Stomach (tissue), 9 donors: ENCODE data around the gene PHKA2. TPM values are rescaled to one million over a fixed set of nuclear protein-coding genes. Genes with fewer than 3 reads are reported as not detected.
A peak's percentile ranks its signal among the peaks of the same experiment; 100 is the strongest.

ENCODE experiments used
- DNase-seq, 2 donors: peaks; one replicate each; pipeline versions ENCODE4 v3.0.0 to v3.0.0-alpha.2; 2013 to 2019
- H3K27ac ChIP-seq, 5 donors: fragments of 200-600 bp in 4 of 5; sonication (generic) in 4 of 5; one replicate each; pipeline ENCODE4 v1.5.1; 2013 to 2019; ENCODE audit warnings: mild to moderate bottlenecking in 1 of 5, moderate library complexity in 1 of 5
- H3K27me3 ChIP-seq, 3 donors: fragments of 200-600 bp; sonication (generic); one replicate each; pipeline ENCODE4 v1.5.1; 2017 to 2019; ENCODE audit warnings: mixed run types in 1 of 3
- H3K36me3 ChIP-seq, 4 donors: fragments of 200-600 bp; sonication (generic); 1 replicate in 3 of 4; 2 replicates in 1 of 4; pipeline ENCODE4 v1.5.1; 2016 to 2019
- H3K4me1 ChIP-seq, 4 donors: fragments of 200-600 bp; sonication (generic); one replicate each; pipeline ENCODE4 v1.5.1; 2016 to 2019
- H3K4me3 ChIP-seq, 4 donors: fragments of 200-600 bp; sonication (generic) in 3 of 4; one replicate each; pipeline ENCODE4 v1.5.1; 2016 to 2019; ENCODE audit warnings: mild to moderate bottlenecking in 1 of 4
- H3K9me3 ChIP-seq, 4 donors: fragments of 200-600 bp; sonication (generic); one replicate each; pipeline ENCODE4 v1.5.1; 2016 to 2019
- EP300 ChIP-seq: sonication (generic); formaldehyde crosslinking; IDR thresholded peaks from one replicate; pipeline ENCODE4 v1.6.1; 2017; ENCODE audit warnings: antibody characterized with exemption
- POLR2A ChIP-seq, 4 donors: fragments of 450-650 bp; IDR thresholded peaks; one replicate each; pipeline ENCODE4 v1.6.1; 2016; ENCODE audit warnings: antibody characterized with exemption in 4 of 4, control low read depth in 2 of 4, mild to moderate bottlenecking in 1 of 4, moderate library complexity in 1 of 4
- POLR2AphosphoS5 ChIP-seq, 3 donors: sonication (generic); formaldehyde crosslinking; IDR thresholded peaks; one replicate each; pipeline ENCODE4 v1.6.1; 2016; ENCODE audit warnings: antibody characterized with exemption in 3 of 3
- WGBS, 5 donors: extraction: QIAGEN DNeasy Blood & Tissue Kit in 3 of 5; methylation state at CpG; one replicate each; pipeline versions ENCODE4 v1.1.5 to v1.1.7; 2013 to 2018; 5-methylcytosine and 5-hydroxymethylcytosine counted together
- intact Hi-C: fragments of 100-400 bp; cut with DNase I; formaldehyde crosslinking; loops from one replicate; pipeline ENCODE4 v1.15.1; 2023; ENCODE audit warnings: low total_unique reads
- polyA plus RNA-seq, 3 donors: library from polyadenylated mRNA; stranded (reverse); fragments of 200-250 nt; gene quantifications; one replicate each; pipeline ENCODE4 v1.2.3, GENCODE V29; 2013
- total RNA-seq, 5 donors: library from RNA; depleted of rRNA; stranded (reverse); fragments of >200 nt; gene quantifications; one replicate each; pipeline versions ENCODE4 v1.1.0 to v1.2.3, GENCODE V29; 2014 to 2016
- TF ChIP-seq, protein P1 (sequence below), 7 experiments: fragments of 450-650 bp in 4 of 7; fragments of 200-600 bp in 3 of 7; sonication (generic) in 3 of 7; IDR thresholded peaks; one replicate each; pipeline ENCODE4 v1.5.1; 2016 to 2019; ENCODE audit warnings: antibody characterized with exemption in 7 of 7, control low read depth in 2 of 7, mild to moderate bottlenecking in 1 of 7
- donor health status: healthy with polysubstance abuse.
- donor health status: Bipolar disorder and iron deficiency.
- donor health status: healthy.

Gene PHKA2
- total and polyA plus RNA-seq, 8 donors = 10.5 to 63.4 (median 15.5) TPM

- intact Hi-C loops = no loop called here
- WGBS, 5 donors = 38 to 65% (median 57%) methylated on average over 7 to 12 of the region's 12 CpGs
- Histone ChIP-seq H3K4me3 (no peak overlapping the region), H3K4me1 (peaks cover 0 to 18% (median 10%) of the 10 kb centered on the region in 4 donors), H3K27me3 (peaks cover 0 to 4% (median 0%) of the 10 kb centered on the region in 3 donors), H3K36me3 (no peaks in the 10 kb centered on the region), H3K9me3 (no peaks in the 10 kb centered on the region), H3K27ac (no peak overlapping the region)
- no peak for DNase-seq
- TF ChIP-seq, protein P1, sequence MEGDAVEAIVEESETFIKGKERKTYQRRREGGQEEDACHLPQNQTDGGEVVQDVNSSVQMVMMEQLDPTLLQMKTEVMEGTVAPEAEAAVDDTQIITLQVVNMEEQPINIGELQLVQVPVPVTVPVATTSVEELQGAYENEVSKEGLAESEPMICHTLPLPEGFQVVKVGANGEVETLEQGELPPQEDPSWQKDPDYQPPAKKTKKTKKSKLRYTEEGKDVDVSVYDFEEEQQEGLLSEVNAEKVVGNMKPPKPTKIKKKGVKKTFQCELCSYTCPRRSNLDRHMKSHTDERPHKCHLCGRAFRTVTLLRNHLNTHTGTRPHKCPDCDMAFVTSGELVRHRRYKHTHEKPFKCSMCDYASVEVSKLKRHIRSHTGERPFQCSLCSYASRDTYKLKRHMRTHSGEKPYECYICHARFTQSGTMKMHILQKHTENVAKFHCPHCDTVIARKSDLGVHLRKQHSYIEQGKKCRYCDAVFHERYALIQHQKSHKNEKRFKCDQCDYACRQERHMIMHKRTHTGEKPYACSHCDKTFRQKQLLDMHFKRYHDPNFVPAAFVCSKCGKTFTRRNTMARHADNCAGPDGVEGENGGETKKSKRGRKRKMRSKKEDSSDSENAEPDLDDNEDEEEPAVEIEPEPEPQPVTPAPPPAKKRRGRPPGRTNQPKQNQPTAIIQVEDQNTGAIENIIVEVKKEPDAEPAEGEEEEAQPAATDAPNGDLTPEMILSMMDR (IDR thresholded peaks at IDR 0.05) = no peak
- TF ChIP-seq EP300 (no peak), POLR2AphosphoS5 (IDR thresholded peaks at IDR 0.05) (no peak), POLR2A (IDR thresholded peaks at IDR 0.05) (no peak)
Measured at GRCh38 chrX:18871970-18872369, 111.9 kb downstream of the PHKA2 start.

DNA sequence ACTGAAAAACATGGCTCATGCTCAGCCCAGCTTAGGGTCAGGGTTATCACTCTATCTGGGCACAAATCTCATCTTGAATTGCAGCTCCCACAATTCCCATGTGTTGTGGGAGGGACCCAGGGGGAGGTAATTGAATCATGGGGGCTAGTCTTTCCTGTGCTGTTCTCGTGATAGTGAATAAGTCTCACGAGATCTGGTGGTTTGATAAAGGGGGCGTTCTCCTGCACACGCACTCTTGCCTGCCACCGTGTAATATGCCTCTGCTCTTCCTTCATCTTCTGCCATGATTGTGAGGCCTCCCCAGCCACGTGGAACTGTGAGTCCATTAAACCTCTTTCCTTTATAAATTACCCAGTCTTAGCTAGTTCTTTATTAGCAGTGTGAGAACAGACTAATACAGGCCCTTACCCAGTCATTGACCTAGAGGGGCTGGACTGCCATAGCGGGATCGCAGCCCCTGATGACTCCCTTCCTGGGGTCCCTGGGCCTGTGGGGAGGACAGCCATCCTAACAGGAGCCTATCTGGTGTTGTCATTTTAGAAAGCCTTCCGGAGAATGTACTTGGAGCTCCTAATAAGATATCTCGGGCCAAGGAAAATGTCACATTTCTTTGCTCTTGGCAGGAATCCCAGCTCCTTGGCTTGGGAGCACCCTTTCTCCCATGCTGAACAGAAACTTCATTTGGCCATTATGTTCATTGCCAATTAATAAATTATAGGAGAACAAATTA lies 112.6 kb downstream of the PHKA2 start:
- Histone ChIP-seq H3K4me3 (no peak overlapping the region), H3K36me3 (no peaks in the 10 kb centered on the region), H3K4me1 (peaks cover 0 to 18% (median 10%) of the 10 kb centered on the region in 4 donors), H3K27me3 (peaks cover 0 to 4% (median 0%) of the 10 kb centered on the region in 3 donors), H3K9me3 (no peaks in the 10 kb centered on the region), H3K27ac (no peak overlapping the region)
- peak in 1 of 2 donors; percentile 31 for DNase-seq
- TF ChIP-seq POLR2AphosphoS5 (IDR thresholded peaks at IDR 0.05) = no peak
- no peak for TF ChIP-seq EP300
- TF ChIP-seq POLR2A (IDR thresholded peaks at IDR 0.05) = no peak
- TF ChIP-seq, protein P1 (IDR thresholded peaks at IDR 0.05) = no peak
- WGBS, 5 donors = 62 to 67% (median 63%) methylated on average over 10 of the region's 10 CpGs
- intact Hi-C loops = no loop called here

DNA sequence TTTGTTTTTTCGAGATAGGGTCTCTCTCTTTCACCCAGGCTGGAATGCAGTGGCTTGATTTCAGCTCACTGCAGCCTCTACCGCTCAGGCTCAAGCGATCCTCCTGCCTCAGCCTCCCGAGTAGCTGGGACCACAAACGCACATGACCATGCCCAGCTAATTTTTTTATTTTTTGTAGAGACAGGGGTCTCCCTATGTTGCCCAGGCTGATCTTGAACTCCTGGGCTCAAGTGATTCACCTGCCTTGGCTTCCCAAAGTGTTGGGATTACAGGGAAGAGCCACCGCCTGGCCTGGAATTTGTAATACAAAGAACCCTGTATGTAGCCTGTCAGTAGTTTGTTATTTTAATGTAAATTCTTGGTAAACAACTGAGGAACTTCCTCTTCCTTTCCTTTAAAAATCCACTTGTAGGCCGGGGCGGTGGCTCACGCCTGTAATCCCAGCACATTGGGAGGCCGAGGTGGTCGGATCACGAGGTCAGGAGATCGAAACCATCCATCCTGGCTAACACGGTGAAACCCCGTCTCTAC lies 119.5 kb downstream of the PHKA2 start:
- Histone ChIP-seq H3K27ac (no peak overlapping the region), H3K9me3 (no peaks in the 10 kb centered on the region), H3K27me3 (no peaks in the 10 kb centered on the region), H3K4me3 (no peak overlapping the region), H3K4me1 (no peaks in the 10 kb centered on the region), H3K36me3 (no peaks in the 10 kb centered on the region)
- TF ChIP-seq POLR2AphosphoS5 (IDR thresholded peaks at IDR 0.05) (no peak), EP300 (no peak), POLR2A (IDR thresholded peaks at IDR 0.05) (no peak)
- TF ChIP-seq, protein P1 (IDR thresholded peaks at IDR 0.05) = no peak
- DNase-seq = no peak
- intact Hi-C loops = no loop called here
- 81 to 88% (median 86%) methylated on average over 15 of the region's 15 CpGs for WGBS, 5 donors

GRCh38 chrX:18861511-18861910 lies 122.4 kb downstream of the PHKA2 start:
- no peaks in the 10 kb centered on the region for H3K9me3 ChIP-seq
- no peak for DNase-seq
- H3K27me3 ChIP-seq = no peaks in the 10 kb centered on the region
- H3K4me3 ChIP-seq = no peak overlapping the region
- H3K36me3 ChIP-seq = no peaks in the 10 kb centered on the region
- H3K27ac ChIP-seq = no peak overlapping the region
- 82 to 95% (median 92%) methylated on average over 5 of the region's 5 CpGs for WGBS, 5 donors
- no peak for TF ChIP-seq POLR2AphosphoS5 (IDR thresholded peaks at IDR 0.05)
- TF ChIP-seq EP300 = no peak
- no peak for TF ChIP-seq POLR2A (IDR thresholded peaks at IDR 0.05)
- TF ChIP-seq, protein P1 (IDR thresholded peaks at IDR 0.05) = no peak
- no peaks in the 10 kb centered on the region for H3K4me1 ChIP-seq
- intact Hi-C loops = no loop called here
